Fibroblast of lung (primary cell): Measurements from ENCODE around the gene NAXD. TPM values are rescaled to one million over a fixed set of nuclear protein-coding genes. Genes with fewer than 3 reads are reported as not detected.
A peak's percentile ranks its signal among the peaks of the same experiment; 100 is the strongest.

Experiments used
- DNase-seq, 2 donors: peaks; one replicate each; pipeline versions ENCODE4 v3.0.0 to v3.0.0-alpha.2; 2010; ENCODE audit warnings: low read depth in 2 of 2
- H2AFZ ChIP-seq: 2 replicates; pipeline ENCODE4 v1.5.1; 2012; ENCODE audit warnings: low read length, control low read depth, inconsistent platforms
- H3K27ac ChIP-seq: 2 replicates; pipeline ENCODE4 v1.5.1; 2011; ENCODE audit warnings: low read length, control low read depth; ENCODE audit not compliant: insufficient read depth
- H3K27me3 ChIP-seq: 2 replicates; pipeline ENCODE4 v1.5.1; 2011; ENCODE audit warnings: mild to moderate bottlenecking, low read length; ENCODE audit not compliant: control insufficient read depth, insufficient read depth
- H3K36me3 ChIP-seq: 2 replicates; pipeline ENCODE4 v1.5.1; 2011; ENCODE audit warnings: low read length; ENCODE audit not compliant: control insufficient read depth, insufficient read depth
- H3K4me1 ChIP-seq: 2 replicates; pipeline ENCODE4 v1.5.1; 2011; ENCODE audit warnings: low read length; ENCODE audit not compliant: control insufficient read depth, insufficient read depth; ENCODE audit errors: extremely low read depth
- H3K4me2 ChIP-seq: 2 replicates; pipeline ENCODE4 v1.5.1; 2011; ENCODE audit warnings: low read length, control low read depth; ENCODE audit not compliant: insufficient read depth; ENCODE audit errors: extremely low read depth
- H3K4me3 ChIP-seq, 4 experiments: fragments of 200-600 bp in 1 of 4; sonication (generic) in 1 of 4; replicated peaks in 1 of 4; 2 replicates each; pipeline ENCODE4 v1.5.1; 2011 to 2016; ENCODE audit warnings: low read length in 4 of 4, low read depth in 3 of 4, mild to moderate bottlenecking in 3 of 4, control low read depth in 2 of 4, inconsistent platforms in 1 of 4, mixed read lengths in 1 of 4; ENCODE audit not compliant: insufficient read depth in 1 of 4; ENCODE audit errors: control extremely low read depth in 1 of 4
- H3K79me2 ChIP-seq: 2 replicates; pipeline ENCODE4 v1.5.1; 2012; ENCODE audit warnings: mild to moderate bottlenecking, low read length, inconsistent platforms; ENCODE audit not compliant: control insufficient read depth, insufficient read depth
- H3K9ac ChIP-seq: 2 replicates; pipeline ENCODE4 v1.5.1; 2011; ENCODE audit warnings: mild to moderate bottlenecking, low read length, control low read depth; ENCODE audit not compliant: insufficient read depth
- H3K9me3 ChIP-seq: 2 replicates; pipeline ENCODE4 v1.5.1; 2012; ENCODE audit warnings: low read depth, low read length; ENCODE audit not compliant: control insufficient read depth, insufficient read depth
- H4K20me1 ChIP-seq: 2 replicates; pipeline ENCODE4 v1.5.1; 2011; ENCODE audit warnings: low read length; ENCODE audit not compliant: control insufficient read depth, insufficient read depth; ENCODE audit errors: extremely low read depth
- EZH2 ChIP-seq: IDR thresholded peaks from 2 replicates; pipeline ENCODE4 v1.5.1; 2012; ENCODE audit warnings: low read length, control low read depth, mild to moderate bottlenecking; ENCODE audit errors: missing control alignments
- polyA plus RNA-seq, 2 donors: library from polyadenylated mRNA; depleted of rRNA in 1 of 2; stranded (reverse) in 1 of 2; unstranded in 1 of 2; fragments of >200 nt; gene quantifications; 2 replicates each; pipeline ENCODE4 v1.2.1, GENCODE V29; 2011 to 2012; ENCODE audit warnings: missing spikeins in 1 of 2
- total RNA-seq: library from RNA; depleted of rRNA; stranded (reverse); fragments of >200 nt; gene quantifications from 2 replicates; pipeline ENCODE4 v1.2.1, GENCODE V29; 2014
- TF ChIP-seq, protein P1 (sequence below), 2 donors: IDR thresholded peaks in 1 of 2; conservative IDR thresholded peaks in 1 of 2; 1 replicate in 1 of 2; 2 replicates in 1 of 2; pipeline ENCODE4 v1.5.1; 2011 to 2012; ENCODE audit warnings: low read length in 2 of 2, control low read depth in 1 of 2, inconsistent platforms in 1 of 2, low read depth in 1 of 2, mild to moderate bottlenecking in 1 of 2

The NAXD gene
- total and polyA plus RNA-seq, 2 donors (not counting 1 experiment from before 2014, with no cell fraction given) = 22.4 to 34.0 TPM

DNA sequence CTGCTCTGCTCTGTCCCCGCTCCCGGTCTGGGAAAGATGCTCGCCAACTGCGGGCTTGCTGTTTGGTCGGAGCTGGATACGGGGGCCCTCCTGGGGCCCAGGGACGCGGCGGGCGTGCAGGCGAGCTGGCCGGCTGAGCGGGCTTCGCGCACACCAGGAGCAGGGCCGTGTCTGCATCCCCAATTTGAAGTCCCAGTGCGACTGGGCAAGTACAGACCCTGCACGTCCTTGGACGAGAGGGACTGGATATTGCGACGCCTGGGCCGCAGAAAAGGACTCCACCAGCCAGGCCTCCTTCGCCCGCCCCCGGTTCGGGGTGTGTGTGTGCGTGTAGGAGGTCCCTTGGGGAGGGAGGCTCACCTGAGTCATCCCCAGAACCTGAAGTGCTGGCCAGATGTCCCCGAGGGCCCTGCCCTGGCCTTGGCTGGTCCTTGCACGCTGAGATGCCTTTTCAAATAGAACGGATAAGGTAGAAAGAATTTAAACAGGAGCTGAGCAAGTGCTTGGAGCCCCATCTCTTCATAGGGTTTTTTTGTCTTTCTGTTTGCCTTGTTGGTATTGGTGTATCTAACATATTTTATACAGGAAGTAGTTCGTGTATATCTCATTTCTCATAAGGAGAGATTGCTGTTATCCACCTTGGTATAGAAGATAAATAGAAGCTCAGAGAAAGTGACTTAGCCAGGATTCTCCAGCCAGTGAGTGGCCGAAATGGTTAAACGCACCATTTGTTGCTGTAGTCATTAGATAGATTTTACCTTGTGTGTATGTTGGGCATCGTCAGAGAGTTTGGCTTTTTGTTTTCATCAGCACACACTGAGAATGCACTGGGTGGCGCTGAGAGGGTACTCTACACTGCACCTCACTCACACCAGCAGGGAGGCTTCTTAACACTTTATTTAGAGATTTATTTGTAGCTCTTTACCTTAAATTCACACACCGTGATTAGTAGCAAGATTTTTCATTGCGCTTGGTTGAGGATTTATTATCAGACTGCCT, 1.1 kb downstream of the NAXD start:
- Histone ChIP-seq H3K9me3 (no peaks in the 10 kb centered on the region), H3K27ac (peak overlapping the region; percentile 93), H3K79me2 (peaks cover 59% of the 10 kb centered on the region), H3K4me2 (peak overlapping the region; percentile 57), H4K20me1 (peaks cover 2% of the 10 kb centered on the region), H3K27me3 (no peaks in the 10 kb centered on the region), H3K9ac (peak overlapping the region; percentile 95), H3K4me1 (peaks cover 10% of the 10 kb centered on the region), H2AFZ (no peak overlapping the region), H3K36me3 (no peaks in the 10 kb centered on the region), H3K4me3 (peak overlapping the region; percentile 68 to 84 (median 79))
- TF ChIP-seq, protein P1, sequence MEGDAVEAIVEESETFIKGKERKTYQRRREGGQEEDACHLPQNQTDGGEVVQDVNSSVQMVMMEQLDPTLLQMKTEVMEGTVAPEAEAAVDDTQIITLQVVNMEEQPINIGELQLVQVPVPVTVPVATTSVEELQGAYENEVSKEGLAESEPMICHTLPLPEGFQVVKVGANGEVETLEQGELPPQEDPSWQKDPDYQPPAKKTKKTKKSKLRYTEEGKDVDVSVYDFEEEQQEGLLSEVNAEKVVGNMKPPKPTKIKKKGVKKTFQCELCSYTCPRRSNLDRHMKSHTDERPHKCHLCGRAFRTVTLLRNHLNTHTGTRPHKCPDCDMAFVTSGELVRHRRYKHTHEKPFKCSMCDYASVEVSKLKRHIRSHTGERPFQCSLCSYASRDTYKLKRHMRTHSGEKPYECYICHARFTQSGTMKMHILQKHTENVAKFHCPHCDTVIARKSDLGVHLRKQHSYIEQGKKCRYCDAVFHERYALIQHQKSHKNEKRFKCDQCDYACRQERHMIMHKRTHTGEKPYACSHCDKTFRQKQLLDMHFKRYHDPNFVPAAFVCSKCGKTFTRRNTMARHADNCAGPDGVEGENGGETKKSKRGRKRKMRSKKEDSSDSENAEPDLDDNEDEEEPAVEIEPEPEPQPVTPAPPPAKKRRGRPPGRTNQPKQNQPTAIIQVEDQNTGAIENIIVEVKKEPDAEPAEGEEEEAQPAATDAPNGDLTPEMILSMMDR (conservative IDR thresholded peaks at IDR 0.05 in 1 of 2, IDR thresholded peaks at IDR 0.05 in 1 of 2; ENCODE audit: low read depth in 1 of 2, low read length in 2 of 2) = peak in 1 of 2 donors; percentile 17
- no peak for TF ChIP-seq EZH2
- peak; percentile 54 to 63 for DNase-seq

DNA sequence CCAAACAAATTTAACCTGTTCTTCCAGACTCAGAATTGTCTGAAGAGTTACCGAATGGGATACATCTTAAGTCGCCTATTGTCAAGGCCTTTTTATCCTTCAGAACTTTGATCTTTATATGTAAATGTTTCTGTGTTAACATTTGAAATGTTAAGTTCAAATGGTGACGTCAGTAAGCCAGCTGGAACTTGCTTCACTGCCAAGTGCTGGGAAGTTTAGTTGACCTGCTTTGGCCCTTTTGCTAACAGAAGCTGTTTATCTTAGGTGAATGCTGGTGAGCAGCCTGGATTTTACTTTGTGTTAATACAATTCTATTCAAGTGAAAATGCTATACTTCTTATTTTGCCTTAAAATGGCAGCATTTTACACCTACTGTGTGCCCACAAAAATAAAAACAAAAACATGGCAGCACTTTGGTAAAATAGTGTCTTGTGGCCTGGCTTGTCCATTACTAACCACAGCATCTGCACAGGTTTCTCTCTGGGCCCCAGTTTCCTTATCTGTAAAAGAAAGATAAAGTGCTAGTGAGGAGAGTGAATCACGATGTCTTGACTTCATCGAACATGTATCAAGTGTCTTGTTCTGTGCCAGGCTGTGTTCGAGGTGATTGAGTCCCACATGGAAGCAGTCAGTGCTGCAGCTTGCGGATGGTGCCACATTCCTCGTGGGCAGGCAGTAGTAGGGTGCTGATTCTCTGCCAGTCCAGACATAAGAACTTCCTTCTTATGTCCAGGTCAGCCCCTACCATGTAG, 2.2 kb downstream of the NAXD start:
- H2AFZ ChIP-seq = no peak overlapping the region
- H4K20me1 ChIP-seq = peaks cover 2% of the 10 kb centered on the region
- H3K79me2 ChIP-seq = peaks cover 69% of the 10 kb centered on the region
- TF ChIP-seq EZH2 = no peak
- TF ChIP-seq, protein P1 (conservative IDR thresholded peaks at IDR 0.05 in 1 of 2, IDR thresholded peaks at IDR 0.05 in 1 of 2; ENCODE audit: low read depth in 1 of 2, low read length in 2 of 2) = no peak
- H3K4me3 ChIP-seq = peak overlapping the region; percentile 68 to 84 (median 79)
- no peaks in the 10 kb centered on the region for H3K9me3 ChIP-seq
- H3K4me2 ChIP-seq = peak overlapping the region; percentile 57
- H3K27me3 ChIP-seq = no peaks in the 10 kb centered on the region
- peak; percentile 79 to 97 for DNase-seq
- peaks cover 1% of the 10 kb centered on the region for H3K36me3 ChIP-seq
- peaks cover 10% of the 10 kb centered on the region for H3K4me1 ChIP-seq
- peak overlapping the region; percentile 52 for H3K9ac ChIP-seq
- peak overlapping the region; percentile 93 for H3K27ac ChIP-seq

DNA sequence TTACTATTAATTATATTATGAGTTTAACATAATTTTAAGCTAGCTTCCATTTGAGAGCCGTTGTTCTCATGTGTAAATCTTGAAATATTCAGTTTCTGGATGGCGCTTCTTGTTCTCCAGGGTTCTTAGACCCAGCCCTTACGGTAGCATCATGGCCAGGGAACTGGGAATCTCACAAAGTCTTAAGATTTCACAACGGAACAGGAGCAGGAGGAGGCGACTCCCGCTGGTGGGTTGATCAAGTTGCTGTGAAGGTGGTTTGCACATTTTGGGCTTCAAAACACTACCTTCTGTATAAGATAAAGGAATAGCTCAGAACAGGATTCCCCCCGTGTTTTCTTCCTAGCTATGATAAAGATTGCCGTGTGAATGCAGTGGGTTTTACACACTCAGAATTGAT, 2.8 kb downstream of the NAXD start:
- peak in 1 of 2 donors; percentile 22 for DNase-seq
- TF ChIP-seq, protein P1 (conservative IDR thresholded peaks at IDR 0.05 in 1 of 2, IDR thresholded peaks at IDR 0.05 in 1 of 2; ENCODE audit: low read depth in 1 of 2, low read length in 2 of 2) = no peak
- no peak for TF ChIP-seq EZH2
- Histone ChIP-seq H3K4me3 (no peak overlapping the region), H3K4me1 (peaks cover 10% of the 10 kb centered on the region), H2AFZ (no peak overlapping the region), H3K36me3 (peaks cover 3% of the 10 kb centered on the region), H3K27ac (peak overlapping the region; percentile 93), H3K9ac (no peak overlapping the region), H3K79me2 (peaks cover 76% of the 10 kb centered on the region), H3K27me3 (no peaks in the 10 kb centered on the region), H3K9me3 (no peaks in the 10 kb centered on the region), H4K20me1 (peaks cover 2% of the 10 kb centered on the region), H3K4me2 (no peak overlapping the region)
